LNCaP clone FGC (cell line): ENCODE results near the gene TWIST2.

Experiments used
- DNase-seq: peaks from one replicate; pipeline ENCODE4 v3.0.0-alpha.2; 2011; ENCODE audit warnings: low read depth
- H3K4me3 ChIP-seq: 2 replicates; pipeline ENCODE4 v1.5.1; 2011; ENCODE audit warnings: mild to moderate bottlenecking, low read depth, low read length, control low read depth
- CTCF ChIP-seq: IDR thresholded peaks from 2 replicates; pipeline ENCODE4 v1.5.1; 2012; ENCODE audit warnings: mild to moderate bottlenecking; ENCODE audit not compliant: control insufficient read depth, insufficient read depth; ENCODE audit errors: extremely low read depth

The TWIST2 gene

GRCh38 chr2:238865015-238865719 is 17.3 kb downstream of the TWIST2 start:
- H3K4me3 ChIP-seq, result no peak overlapping the region
- TF ChIP-seq CTCF, result no peak

DNA sequence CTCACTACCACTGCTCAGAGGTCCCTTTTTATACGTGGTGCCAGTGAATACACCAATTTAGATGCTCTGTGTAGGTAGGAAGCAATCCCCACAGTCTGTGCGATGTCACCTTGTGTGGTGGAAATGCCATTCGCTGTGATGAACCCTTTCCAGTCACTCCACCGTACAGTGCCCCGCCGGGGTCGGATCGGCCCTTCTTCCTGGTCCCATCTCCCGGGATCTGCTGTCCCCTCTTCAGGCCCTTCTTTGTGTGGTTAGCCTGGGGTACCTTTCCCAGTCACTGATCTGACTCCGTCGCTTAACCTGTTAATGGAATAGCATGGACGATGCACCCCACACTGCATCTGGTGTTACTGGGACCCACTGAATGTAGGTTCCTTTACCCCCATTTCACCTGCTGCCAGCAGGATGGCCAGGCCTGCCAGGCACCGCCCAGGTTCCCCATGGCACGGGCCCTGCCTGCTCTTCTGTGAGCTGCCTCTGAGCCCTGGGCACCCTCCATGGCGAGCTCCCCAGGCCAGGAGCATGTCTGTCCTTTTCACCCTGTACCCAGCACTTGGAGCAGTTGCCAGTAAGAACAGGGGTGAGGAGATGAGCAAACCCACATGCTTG is 18.0 kb downstream of the TWIST2 start:
- DNase-seq, result no peak
- no peak for TF ChIP-seq CTCF
- no peak overlapping the region for H3K4me3 ChIP-seq

More at GRCh38 chr2:238865015-238865719, 17.3 kb downstream of the TWIST2 start:
- no peak for DNase-seq

GRCh38 chr2:238866656-238867277 is 18.9 kb downstream of the TWIST2 start:
- TF ChIP-seq CTCF, result no peak
- no peak for DNase-seq
- H3K4me3 ChIP-seq, result no peak overlapping the region

DNA sequence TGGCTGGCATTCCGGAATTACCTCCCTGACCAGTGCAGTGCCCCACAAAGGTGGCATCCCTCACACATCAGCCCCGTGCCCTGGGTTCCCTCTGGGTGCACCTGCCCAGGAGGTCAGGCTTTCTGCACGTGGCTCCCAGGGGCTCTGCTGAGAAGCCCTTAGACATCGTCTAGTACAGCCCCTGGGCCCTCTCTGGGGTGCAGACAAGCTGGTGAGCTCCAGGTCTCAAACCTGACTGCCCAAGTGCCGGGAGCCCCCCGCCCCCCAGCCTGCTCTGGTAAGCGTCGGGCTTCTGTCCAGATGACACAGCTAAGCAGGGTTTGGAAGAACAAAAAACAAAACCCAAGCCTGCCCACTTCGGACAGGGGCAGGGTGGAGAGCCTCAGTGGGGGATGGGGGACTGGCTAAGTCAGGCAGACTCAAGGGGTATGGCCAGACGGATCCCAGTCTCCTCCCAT is 20.2 kb downstream of the TWIST2 start:
- no peak overlapping the region for H3K4me3 ChIP-seq
- DNase-seq, result no peak
- no peak for TF ChIP-seq CTCF

DNA sequence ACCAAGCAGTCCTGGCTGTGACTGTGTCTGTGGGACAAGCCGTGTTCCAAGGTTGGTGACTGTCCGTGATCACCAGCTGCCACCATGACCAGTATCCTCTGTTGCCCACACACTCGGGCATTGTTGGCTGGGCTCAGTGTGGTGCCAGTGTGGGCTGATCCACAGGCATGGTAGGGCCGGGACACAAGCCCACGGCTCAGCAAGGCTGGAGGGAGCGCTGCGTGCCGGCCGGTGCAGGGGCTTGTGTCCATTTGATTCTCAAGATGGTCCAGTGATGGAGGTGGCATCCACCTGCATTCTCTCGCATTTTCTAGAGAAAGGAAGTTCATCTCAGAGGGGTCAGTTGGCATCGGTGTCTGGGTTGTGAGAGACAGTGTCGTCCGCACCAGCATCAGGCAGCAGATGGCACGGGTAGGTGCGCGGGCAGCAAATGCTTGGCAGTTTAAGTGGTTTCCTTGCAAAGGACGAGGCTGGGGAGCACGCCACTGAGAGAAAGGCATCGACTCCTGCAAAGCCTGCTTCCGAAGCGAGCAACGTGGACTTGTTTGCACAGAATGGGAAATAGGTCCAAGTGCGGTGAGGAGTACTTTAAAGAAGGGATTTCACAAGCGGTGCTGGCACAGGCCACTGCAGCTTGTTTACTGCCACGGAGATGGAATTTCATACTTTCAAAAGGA is 20.9 kb downstream of the TWIST2 start:
- peak; percentile 75 for DNase-seq

More for the DNA sequence above, 20.9 kb downstream of the TWIST2 start:
- TF ChIP-seq CTCF, result no peak
- no peak overlapping the region for H3K4me3 ChIP-seq
